Measurements from ENCODE around the gene UNC5A. TPM values are rescaled to one million over a fixed set of nuclear protein-coding genes. Genes with fewer than 3 reads are reported as not detected.

UNC5A gene
- total and polyA plus RNA-seq, 2 of the 8 experiments (the other 6 are each of a cell fraction or from before 2014, with no cell fraction given): 4.0 to 7.6 TPM

DNA sequence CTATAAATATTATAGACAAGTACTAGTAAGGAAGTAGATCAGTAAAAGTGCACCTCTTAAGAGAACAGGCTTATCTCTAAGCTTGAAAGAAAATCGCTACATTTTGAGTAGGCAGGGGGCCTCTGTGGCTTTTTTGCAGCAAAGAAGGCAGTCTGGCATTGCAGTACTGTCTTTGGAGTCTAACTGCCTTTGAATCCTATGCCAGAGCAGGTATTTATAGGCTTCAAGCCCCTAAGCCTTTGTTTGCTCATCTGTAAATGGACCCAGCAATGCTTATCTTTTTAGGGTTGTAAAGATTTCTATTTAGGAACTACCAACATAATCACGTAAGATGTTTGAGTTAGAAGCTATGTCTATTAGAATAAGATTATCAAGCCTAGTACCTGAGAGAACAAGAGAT is 112.5 kb downstream of the UNC5A start:
- Histone ChIP-seq H4K8ac (ENCODE audit: extremely low read depth, insufficient read depth, low read length) (no peak overlapping the region), H3K23ac (ENCODE audit: insufficient read length) (no peak overlapping the region), H2AK5ac (ENCODE audit: low read depth, low read length) (no peak overlapping the region), H3K14ac (ENCODE audit: insufficient read length) (no peak overlapping the region), H2BK15ac (ENCODE audit: low read length) (no peak overlapping the region), H3K79me2 (ENCODE audit: control insufficient read depth in 1 of 2, insufficient read depth in 2 of 2, low read length in 2 of 2) (no peaks in the 10 kb centered on the region; a peak in 1 of 4 replicates), H3K18ac (ENCODE audit: extremely low read depth, low read length) (no peak overlapping the region), H3K9ac (replicated peaks in 1 of 4; ENCODE audit: extremely low read depth in 1 of 4, low read depth in 3 of 4, low read length in 3 of 4) (no peak overlapping the region), H3K9me3 (ENCODE audit: insufficient read depth in 2 of 2, low read depth in 1 of 2, low read length in 1 of 2) (no peaks in the 10 kb centered on the region), H3K4me2 (ENCODE audit: insufficient read depth in 1 of 2, low read depth in 2 of 2, low read length in 2 of 2) (no peak overlapping the region), H3K4me1 (replicated peaks in 1 of 4; ENCODE audit: control insufficient read depth in 3 of 4, insufficient read depth in 4 of 4, low read length in 3 of 4) (no peaks in the 10 kb centered on the region), H3K36me3 (ENCODE audit: control insufficient read depth in 2 of 4, insufficient read depth in 4 of 4, low read length in 3 of 4) (peaks cover 0 to 2% (median 0%) of the 10 kb centered on the region in 4 experiments; a peak in 3 of 8 replicates), H3K27ac (ENCODE audit: low read depth, low read length) (no peak overlapping the region), H4K91ac (replicated peaks; ENCODE audit: insufficient read length, low read length) (no peak overlapping the region), H3K23me2 (ENCODE audit: low read depth, low read length) (no peaks in the 10 kb centered on the region), H2AFZ (ENCODE audit: low read length) (no peak overlapping the region), H2BK12ac (ENCODE audit: low read depth, low read length) (no peak overlapping the region), H2BK120ac (replicated peaks; ENCODE audit: low read depth, low read length) (no peak overlapping the region), H3K4ac (replicated peaks; ENCODE audit: insufficient read length, low read depth, low read length) (no peak overlapping the region), H4K5ac (ENCODE audit: insufficient read length, low read depth, low read length) (no peak overlapping the region), H3K79me1 (ENCODE audit: low read depth, low read length) (no peaks in the 10 kb centered on the region), H2BK20ac (ENCODE audit: low read length) (no peak overlapping the region), H3K56ac (replicated peaks; ENCODE audit: insufficient read length, low read depth, low read length) (no peak overlapping the region), H3K4me3 (ENCODE audit: extremely low read depth in 1 of 4, insufficient read depth in 2 of 4, low read depth in 3 of 4, low read length in 4 of 4) (no peak overlapping the region), H2BK5ac (ENCODE audit: low read depth, low read length) (no peak overlapping the region), H3K27me3 (replicated peaks in 1 of 4; ENCODE audit: control insufficient read depth in 3 of 4, extremely low read depth in 1 of 4, insufficient read depth in 3 of 4, low read length in 3 of 4) (no peaks in the 10 kb centered on the region), H4K20me1 (replicated peaks in 1 of 2; ENCODE audit: control insufficient read depth in 1 of 2, insufficient read depth in 2 of 2, low read length in 2 of 2) (no peaks in the 10 kb centered on the region)
- no peak for DNase-seq (ENCODE audit: low read depth in 1 of 2, low spot score in 2 of 2)
- 95% methylated on average over 2 of the region's 2 CpGs; no CpG with 5 or more reads in 1 of the 2 experiments for WGBS, 2 experiments (ENCODE audit: extremely low coverage in 1 of 2, insufficient coverage in 1 of 2, insufficient read length in 1 of 2, insufficient replicate concordance in 2 of 2, low coverage in 1 of 2, low lambda C conversion rate in 2 of 2, missing lambda C conversion rate in 1 of 2)
- ChIA-PET POLR2A (ENCODE audit: partially characterized antibody) (no interaction called here), CTCF (ENCODE audit: partially characterized antibody) (interaction anchor here (0.9 to 1.9 kb wide), 4 partner anchors 9 to 271 kb away, joined by 3 to 6 read pairs (median 4); no protein-coding TSS in a partner anchor)
- no peak for FAIRE-seq
- TF ChIP-seq POU5F1 (IDR thresholded peaks at IDR 0.05; ENCODE audit: low read depth, low read length) (no peak), PHF8 (conservative IDR thresholded peaks at IDR 0.05; ENCODE audit: low read depth, low read length) (no peak), RAD21 (IDR thresholded peaks at IDR 0.05 in 1 of 2, conservative IDR thresholded peaks at IDR 0.05 in 1 of 2; ENCODE audit: low read depth in 2 of 2, low read length in 2 of 2) (no peak), SAP30 (IDR thresholded peaks at IDR 0.05; ENCODE audit: insufficient read depth, insufficient replicate concordance, low read length) (no peak), GTF2F1 (IDR thresholded peaks at IDR 0.05; ENCODE audit: borderline replicate concordance, low read depth, low read length) (no peak), SIRT6 (IDR thresholded peaks at IDR 0.05; ENCODE audit: low read length) (no peak), BCL11A (IDR thresholded peaks at IDR 0.05; ENCODE audit: low read depth in 2 of 2, low read length in 2 of 2) (no peak), HDAC2 (IDR thresholded peaks at IDR 0.05; ENCODE audit: borderline replicate concordance in 1 of 2, low read depth in 2 of 2, low read length in 2 of 2) (no peak), NANOG (IDR thresholded peaks at IDR 0.05; ENCODE audit: insufficient read depth, low read depth, low read length, poor library complexity, severe bottlenecking) (no peak), TEAD4 (IDR thresholded peaks at IDR 0.05; ENCODE audit: low read depth, low read length) (no peak)
- TF ChIP-seq, protein P1, sequence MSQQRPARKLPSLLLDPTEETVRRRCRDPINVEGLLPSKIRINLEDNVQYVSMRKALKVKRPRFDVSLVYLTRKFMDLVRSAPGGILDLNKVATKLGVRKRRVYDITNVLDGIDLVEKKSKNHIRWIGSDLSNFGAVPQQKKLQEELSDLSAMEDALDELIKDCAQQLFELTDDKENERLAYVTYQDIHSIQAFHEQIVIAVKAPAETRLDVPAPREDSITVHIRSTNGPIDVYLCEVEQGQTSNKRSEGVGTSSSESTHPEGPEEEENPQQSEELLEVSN (IDR thresholded peaks at IDR 0.05): no peak
- TF ChIP-seq, protein P2, sequence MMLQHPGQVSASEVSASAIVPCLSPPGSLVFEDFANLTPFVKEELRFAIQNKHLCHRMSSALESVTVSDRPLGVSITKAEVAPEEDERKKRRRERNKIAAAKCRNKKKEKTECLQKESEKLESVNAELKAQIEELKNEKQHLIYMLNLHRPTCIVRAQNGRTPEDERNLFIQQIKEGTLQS (IDR thresholded peaks at IDR 0.05; ENCODE audit: insufficient read depth, low read depth, low read length): no peak

Measured in H1 (cell line).